Neural cell (in vitro differentiated cells): Measurements from ENCODE around the gene PPP1R15B. TPM values are rescaled to one million over a fixed set of nuclear protein-coding genes. Genes with fewer than 3 reads are reported as not detected.

Experiments used
- H2AFZ ChIP-seq: fragments of 200-600, 300-800 bp; sonication (generic), shearing (Covaris generic); 2 replicates; pipeline ENCODE4 v1.6.0; 2014; ENCODE audit warnings: low read depth, mild to moderate bottlenecking, antibody characterized with exemption, low read length, moderate library complexity
- H3F3A ChIP-seq: fragments of 200-600 bp; shearing (Covaris generic); 2 replicates; pipeline ENCODE4 v1.6.1; 2016; ENCODE audit warnings: mild to moderate bottlenecking, moderate library complexity, mixed read lengths, antibody characterized with exemption, low read length; ENCODE audit not compliant: insufficient read depth, poor library complexity, severe bottlenecking
- H3K27ac ChIP-seq: fragments of 200-600, 300-800 bp; sonication (generic), shearing (Covaris generic); 2 replicates; pipeline ENCODE4 v1.5.1; 2014; ENCODE audit warnings: mild to moderate bottlenecking, low read length, moderate library complexity
- H3K27me3 ChIP-seq: fragments of 300-800, 200-600 bp; sonication (generic), shearing (Covaris generic); 2 replicates; pipeline ENCODE4 v1.6.0; 2014; ENCODE audit warnings: mild to moderate bottlenecking, low read depth, low read length, moderate library complexity; ENCODE audit not compliant: insufficient read depth
- H3K36me3 ChIP-seq: fragments of 300-800, 200-600 bp; sonication (generic), shearing (Covaris generic); 2 replicates; pipeline ENCODE4 v1.5.1; 2014; ENCODE audit warnings: mild to moderate bottlenecking, antibody characterized with exemption, low read length, moderate library complexity; ENCODE audit not compliant: insufficient read depth
- H3K4me2 ChIP-seq: fragments of 300-800, 200-600 bp; sonication (generic), shearing (Covaris generic); 2 replicates; pipeline ENCODE4 v1.6.0; 2014; ENCODE audit warnings: mild to moderate bottlenecking, low read length
- H3K4me3 ChIP-seq: fragments of 300-800, 200-600 bp; sonication (generic), shearing (Covaris generic); 2 replicates; pipeline ENCODE4 v1.5.1; 2014; ENCODE audit warnings: mild to moderate bottlenecking, low read length, moderate library complexity
- H3K79me2 ChIP-seq: fragments of 200-600 bp; shearing (Covaris generic); replicated peaks from 2 replicates; pipeline ENCODE4 v1.6.0; 2014; ENCODE audit warnings: mild to moderate bottlenecking, low read length, moderate library complexity; ENCODE audit not compliant: insufficient read depth
- H3K9ac ChIP-seq: fragments of 300-800, 200-600 bp; sonication (generic), shearing (Covaris generic); 2 replicates; pipeline ENCODE4 v1.6.1; 2016; ENCODE audit warnings: mild to moderate bottlenecking, low read length, mixed read lengths
- H3K9me2 ChIP-seq: fragments of 200-600 bp; shearing (Covaris generic); 2 replicates; pipeline ENCODE4 v1.6.1; 2016; ENCODE audit warnings: mild to moderate bottlenecking, low read length, mixed read lengths; ENCODE audit not compliant: insufficient read depth
- H3K9me3 ChIP-seq: fragments of 200-600, 300-800 bp; sonication (generic), shearing (Covaris generic); 2 replicates; pipeline ENCODE4 v1.6.1; 2016; ENCODE audit warnings: mild to moderate bottlenecking, mixed run types, low read length, moderate library complexity, mixed read lengths
- H4K20me1 ChIP-seq: fragments of 200-600 bp; shearing (Covaris generic); 2 replicates; pipeline ENCODE4 v1.6.1; 2016; ENCODE audit warnings: mild to moderate bottlenecking, mixed run types; ENCODE audit not compliant: insufficient read depth
- CTCF ChIP-seq: fragments of 450-650 bp; IDR thresholded peaks from 2 replicates; pipeline ENCODE4 v1.5.1; 2014; ENCODE audit warnings: antibody characterized with exemption, mild to moderate bottlenecking, moderate library complexity; ENCODE audit not compliant: poor library complexity, severe bottlenecking
- EP300 ChIP-seq: fragments of 450-650 bp; conservative IDR thresholded peaks from 2 replicates; pipeline ENCODE4 v1.6.1; 2014; ENCODE audit warnings: antibody characterized with exemption, mild to moderate bottlenecking, moderate library complexity; ENCODE audit not compliant: poor library complexity, severe bottlenecking
- EZH2 ChIP-seq: fragments of 200-600, 300-800 bp; shearing (Covaris generic), sonication (generic); IDR thresholded peaks from 2 replicates; pipeline ENCODE4 v1.6.1; 2014; ENCODE audit warnings: antibody characterized with exemption, low read length, borderline replicate concordance, mild to moderate bottlenecking; ENCODE audit not compliant: insufficient read depth, poor library complexity, severe bottlenecking
- MXI1 ChIP-seq: fragments of 450-650 bp; conservative IDR thresholded peaks from 2 replicates; pipeline ENCODE4 v1.6.1; 2014; ENCODE audit warnings: antibody characterized with exemption, mild to moderate bottlenecking; ENCODE audit not compliant: poor library complexity, severe bottlenecking
- POLR2AphosphoS5 ChIP-seq: IDR thresholded peaks from 2 replicates; pipeline ENCODE4 v1.6.1; 2012
- RAD21 ChIP-seq: fragments of 450-650 bp; conservative IDR thresholded peaks from 2 replicates; pipeline ENCODE4 v1.6.1; 2014; ENCODE audit warnings: antibody characterized with exemption, mild to moderate bottlenecking, moderate library complexity
- REST ChIP-seq: IDR thresholded peaks from 2 replicates; pipeline ENCODE4 v1.6.1; 2012; ENCODE audit warnings: borderline replicate concordance
- SMC3 ChIP-seq: fragments of 450-650 bp; conservative IDR thresholded peaks from 2 replicates; pipeline ENCODE4 v1.6.1; 2014; ENCODE audit warnings: antibody characterized with exemption, mild to moderate bottlenecking, moderate library complexity; ENCODE audit not compliant: poor library complexity
- TAF1 ChIP-seq: IDR thresholded peaks from 2 replicates; pipeline ENCODE4 v1.6.1; 2012; ENCODE audit warnings: low read depth
- polyA plus RNA-seq: library from polyadenylated mRNA; depleted of rRNA; stranded (reverse); fragments of >200 nt; gene quantifications from 2 replicates; pipeline ENCODE4 v1.2.3, GENCODE V29; 2014

The PPP1R15B gene
- polyA plus RNA-seq, 1 donor from 2014 or later, result 30.1 TPM

GRCh38 chr1:204418174-204419063, 6.8 kb upstream of the PPP1R15B start:
- Histone ChIP-seq H3K36me3 (peaks cover 4% of the 10 kb centered on the region), H3F3A (no peaks in the 10 kb centered on the region), H4K20me1 (no peaks in the 10 kb centered on the region), H3K9ac (no peak overlapping the region), H3K9me2 (no peaks in the 10 kb centered on the region), H3K9me3 (no peaks in the 10 kb centered on the region), H3K4me2 (no peak overlapping the region), H2AFZ (no peak overlapping the region), H3K27me3 (no peaks in the 10 kb centered on the region), H3K4me3 (no peak overlapping the region), H3K27ac (no peak overlapping the region), H3K79me2 (no peaks in the 10 kb centered on the region)
- TF ChIP-seq CTCF (no peak), EP300 (no peak), MXI1 (no peak), EZH2 (no peak), RAD21 (no peak), TAF1 (no peak), POLR2AphosphoS5 (no peak), SMC3 (no peak), REST (no peak)

- peaks cover 4% of the 10 kb centered on the region for H3K36me3 ChIP-seq
- no peaks in the 10 kb centered on the region for H3K9me3 ChIP-seq
- H3K4me3 ChIP-seq, result no peak overlapping the region
- H3K79me2 ChIP-seq, result no peaks in the 10 kb centered on the region
- no peak for TF ChIP-seq POLR2AphosphoS5
- TF ChIP-seq CTCF, result no peak
- H4K20me1 ChIP-seq, result no peaks in the 10 kb centered on the region
- H3K27me3 ChIP-seq, result no peaks in the 10 kb centered on the region
- H3K9me2 ChIP-seq, result no peaks in the 10 kb centered on the region
- no peak overlapping the region for H3K9ac ChIP-seq
- no peaks in the 10 kb centered on the region for H3F3A ChIP-seq
- H3K4me2 ChIP-seq, result no peak overlapping the region
- H3K27ac ChIP-seq, result no peak overlapping the region
- no peak overlapping the region for H2AFZ ChIP-seq
These were observed 5.7 kb upstream of the PPP1R15B start for GRCh38 chr1:204417074-204417997.
